NCI-H748 treated with DMSO at 0.1 percent for 48 hours (cell line): ENCODE measurements around the gene E2F8.

ENCODE experiments used
- DNase-seq: peaks from one replicate; lab custom pipeline; 2025; lab: John Stamatoyannopoulos, UW

Gene E2F8

GRCh38 chr11:19220903-19221724 is 19.6 kb downstream of the E2F8 start:
- DNase-seq = no peak

- no peak for DNase-seq
Measured at GRCh38 chr11:19218786-19219460, 21.8 kb downstream of the E2F8 start.

GRCh38 chr11:19218216-19218615 is 22.5 kb downstream of the E2F8 start:
- DNase-seq = no peak

DNA sequence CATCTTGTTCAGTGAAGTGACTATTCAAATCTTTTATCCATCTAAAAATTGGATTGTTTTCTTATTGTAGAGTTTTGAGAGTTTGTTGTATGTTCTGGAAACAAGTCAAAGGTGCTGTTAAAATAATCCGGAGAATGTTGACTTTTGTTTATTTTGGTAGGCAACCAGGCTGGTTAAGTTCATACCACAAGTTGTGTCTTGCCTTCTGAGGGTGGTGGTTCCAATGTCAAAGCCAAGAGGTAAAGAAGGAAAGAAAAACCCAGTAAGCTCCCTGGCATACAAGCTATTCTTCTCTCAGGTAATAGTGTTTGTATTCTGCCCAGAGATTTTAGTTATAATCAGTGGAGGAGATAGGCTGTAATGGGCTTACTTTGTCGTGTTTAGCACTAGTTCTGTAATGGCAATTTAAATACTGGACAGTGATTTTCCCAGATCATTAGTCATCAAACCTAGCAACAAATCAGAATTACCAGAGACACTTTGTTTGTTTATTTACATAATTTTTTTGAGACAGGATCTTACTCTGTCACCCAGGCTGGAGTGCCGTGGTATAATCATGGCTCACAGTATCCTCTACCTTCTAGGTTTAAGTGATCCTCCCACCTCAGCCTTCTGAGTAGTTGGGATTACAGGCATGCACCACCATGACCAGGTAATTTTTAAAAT is 23.9 kb downstream of the E2F8 start:
- no peak for DNase-seq

DNA sequence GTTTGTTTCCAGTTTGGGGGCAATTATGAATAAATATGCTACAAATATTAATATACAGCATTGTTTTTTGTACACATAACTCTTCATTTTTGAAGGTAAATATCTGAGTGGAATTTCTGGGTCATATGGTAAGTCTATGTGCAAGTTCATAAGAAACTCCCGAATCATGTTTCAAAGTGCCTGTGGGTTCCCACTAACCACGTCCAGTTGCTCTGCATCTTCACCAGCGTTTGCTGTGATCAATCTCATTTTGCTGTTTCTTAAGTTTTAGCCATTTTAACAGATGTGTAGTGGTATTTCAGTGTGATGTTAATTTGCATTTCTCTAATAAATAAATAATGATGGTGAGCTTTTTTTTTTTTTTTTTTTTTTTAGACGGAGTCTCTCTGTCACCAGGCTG is 24.7 kb downstream of the E2F8 start:
- DNase-seq = no peak

DNA sequence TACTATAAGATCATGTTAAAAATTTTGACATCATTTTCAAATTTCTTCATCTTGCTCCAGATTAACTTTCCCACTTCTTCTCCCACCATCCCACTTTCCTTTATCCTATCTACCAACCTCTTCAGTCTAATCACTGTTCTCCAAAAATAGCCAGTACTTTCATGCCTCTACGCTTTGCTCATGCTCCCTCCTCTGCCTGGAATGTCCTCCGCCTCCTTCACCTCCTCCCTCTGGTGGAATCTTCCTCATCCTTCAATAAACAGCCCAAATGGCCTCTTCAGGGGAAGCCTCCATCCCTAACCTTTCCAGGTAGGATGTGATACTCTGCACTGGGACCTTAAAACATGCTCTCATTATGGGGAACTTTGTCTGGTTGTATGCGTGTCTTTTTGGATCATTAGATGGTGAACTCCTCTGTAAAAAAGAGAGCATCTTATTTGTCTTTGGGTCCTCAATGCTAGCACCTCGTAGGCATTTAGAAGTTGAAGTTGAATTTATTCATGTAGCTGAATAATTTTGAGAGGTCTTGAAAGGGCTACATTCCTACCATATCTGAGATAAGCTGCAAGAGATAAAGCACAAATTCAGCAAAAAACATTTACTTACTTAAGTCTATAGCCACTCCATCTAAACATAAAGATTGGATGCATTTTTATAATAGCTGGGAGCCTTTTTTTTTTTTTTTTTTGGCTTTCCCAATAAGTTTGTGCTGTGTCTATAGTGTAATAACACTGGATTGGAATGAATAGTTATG is 31.0 kb downstream of the E2F8 start:
- DNase-seq = no peak

- no peak for DNase-seq
Measured at GRCh38 chr11:19208959-19209546, 31.7 kb downstream of the E2F8 start.

- no peak for DNase-seq
Measured at GRCh38 chr11:19208181-19208580, 32.6 kb downstream of the E2F8 start.

DNA sequence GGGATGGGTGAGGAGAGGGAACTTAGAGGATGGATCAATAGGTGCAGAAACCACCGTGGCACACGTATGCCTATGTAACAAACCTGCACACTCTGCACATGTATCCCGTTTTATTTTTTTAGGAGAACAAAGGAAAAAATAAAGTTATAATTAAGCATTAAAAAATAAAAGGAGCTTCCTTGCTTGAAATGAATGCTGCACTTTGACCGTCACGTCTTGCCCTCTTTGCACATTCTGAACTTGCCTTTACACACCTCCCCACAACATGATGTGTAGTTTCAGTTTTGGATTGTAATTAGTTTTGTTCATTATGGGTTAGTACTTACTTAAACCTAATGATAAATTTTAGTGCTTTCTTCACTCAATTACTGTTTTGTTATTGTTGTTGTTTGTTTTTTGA is 35.9 kb downstream of the E2F8 start:
- no peak for DNase-seq

GRCh38 chr11:19201737-19202605 is 38.8 kb downstream of the E2F8 start, which contains the start of gene CSRP3:
Gene CSRP3, minus strand, starts transcription at chr11:19201983. Its CDS starts 9,535 bp downstream, at chr11:19192448.
- DNase-seq = no peak

DNA sequence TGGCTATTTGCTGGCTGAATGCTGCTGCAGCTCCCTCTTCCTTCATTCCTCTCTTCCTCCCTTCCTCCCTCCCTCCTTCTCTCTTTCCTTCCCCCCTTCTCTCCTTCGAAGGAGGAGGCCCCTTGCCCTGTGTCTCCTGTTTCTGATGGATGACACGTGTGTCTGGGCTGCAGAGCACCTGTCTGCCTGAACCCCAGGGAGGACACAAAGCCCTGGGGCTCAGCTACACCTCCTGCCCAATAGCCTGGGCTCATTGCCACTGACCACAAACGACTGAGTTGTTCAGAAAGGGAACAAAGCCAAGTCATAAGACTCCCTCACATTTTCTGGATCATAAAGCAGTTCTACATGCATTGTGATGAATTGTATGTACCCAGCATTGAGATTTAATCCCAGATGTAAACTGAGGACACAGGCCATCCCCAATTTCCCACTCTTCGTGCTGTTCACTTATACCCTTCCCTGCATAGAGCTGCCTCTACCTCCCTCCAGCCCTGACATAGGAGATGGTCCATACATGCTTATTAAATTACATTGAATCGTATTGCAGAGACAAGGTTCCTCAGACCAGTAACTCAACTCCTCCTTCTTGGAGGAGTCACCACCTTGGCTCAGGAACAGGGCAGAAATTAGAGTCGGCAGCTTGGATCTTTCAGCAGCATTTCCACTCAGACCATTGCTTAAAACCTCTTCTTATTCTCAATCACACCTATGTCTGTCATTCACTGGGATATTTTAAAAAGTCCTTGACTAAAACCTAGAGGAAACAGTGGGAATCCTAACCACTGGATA is 40.1 kb downstream of the E2F8 start:
- DNase-seq = no peak

DNA sequence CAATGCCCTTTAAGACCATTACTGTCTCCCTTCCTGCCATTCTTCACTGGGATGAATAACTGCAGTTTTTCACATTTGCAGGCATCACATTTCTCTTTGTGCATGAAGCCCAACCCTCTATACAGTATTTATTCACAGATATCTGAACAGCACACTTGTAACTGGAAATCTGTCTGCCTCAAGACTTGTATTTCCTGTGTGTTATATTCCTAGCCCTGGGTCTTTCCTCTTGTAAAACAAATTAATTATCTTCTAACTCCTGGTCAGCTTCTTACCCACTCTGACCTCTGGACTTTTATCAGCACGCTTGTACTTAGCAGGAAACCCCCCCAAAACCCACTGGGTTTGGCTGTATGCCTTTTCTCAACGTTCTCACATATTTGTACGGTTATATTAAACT is 41.0 kb downstream of the E2F8 start:
- no peak for DNase-seq

DNA sequence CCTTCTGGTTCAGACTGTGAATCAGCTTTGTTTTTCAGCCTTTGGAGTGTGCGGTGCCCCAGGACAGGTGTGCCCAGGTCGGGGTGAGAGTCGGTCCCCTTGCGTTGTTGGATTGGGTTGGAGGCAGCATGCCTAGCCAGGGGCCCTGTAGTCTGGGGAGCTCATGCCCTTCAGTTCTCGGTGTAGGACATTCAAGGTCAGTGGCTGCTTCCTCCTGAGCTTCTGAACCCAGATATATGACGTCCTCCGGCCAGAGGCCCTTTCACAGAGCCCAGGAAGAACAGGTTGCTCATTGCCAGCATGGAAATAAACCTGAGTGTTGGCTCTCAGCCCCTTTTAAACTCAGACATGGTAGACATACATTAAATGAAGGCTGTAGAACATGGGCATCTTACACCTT is 41.7 kb downstream of the E2F8 start:
- DNase-seq = no peak

- no peak for DNase-seq
Measured at GRCh38 chr11:19196432-19196831, 44.3 kb downstream of the E2F8 start.

DNA sequence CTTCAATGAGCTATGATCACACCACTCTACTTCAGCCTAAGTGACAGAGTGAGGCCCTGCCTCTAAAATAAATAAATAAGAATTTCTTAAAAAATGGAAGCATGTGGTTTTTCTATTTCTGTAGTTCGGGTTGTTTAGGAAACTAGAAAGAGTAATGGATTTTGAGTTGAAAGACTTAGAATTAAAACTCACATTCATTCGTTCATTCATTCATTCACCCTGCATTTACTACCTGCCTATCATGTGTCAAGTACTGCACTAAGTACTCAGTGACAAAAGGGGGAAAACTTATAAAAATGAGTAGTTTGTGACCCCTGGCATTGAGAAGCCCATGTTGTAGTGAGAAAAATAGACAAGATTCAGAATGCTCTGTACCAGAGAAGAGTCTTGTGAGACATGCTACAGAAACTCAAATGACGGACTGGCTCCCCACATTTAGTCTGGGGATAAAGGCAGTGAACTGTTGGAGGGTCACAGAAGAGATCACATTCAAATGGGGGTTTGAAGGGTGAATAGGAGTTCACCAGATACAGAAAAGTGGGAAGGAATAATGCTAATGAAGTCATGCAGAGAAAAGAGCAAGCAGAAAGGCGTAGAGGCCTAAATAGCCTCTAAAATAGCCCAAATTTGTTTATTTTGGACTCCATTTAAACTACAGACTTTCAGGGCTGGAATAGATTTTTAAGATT is 46.0 kb downstream of the E2F8 start:
- no peak for DNase-seq

DNA sequence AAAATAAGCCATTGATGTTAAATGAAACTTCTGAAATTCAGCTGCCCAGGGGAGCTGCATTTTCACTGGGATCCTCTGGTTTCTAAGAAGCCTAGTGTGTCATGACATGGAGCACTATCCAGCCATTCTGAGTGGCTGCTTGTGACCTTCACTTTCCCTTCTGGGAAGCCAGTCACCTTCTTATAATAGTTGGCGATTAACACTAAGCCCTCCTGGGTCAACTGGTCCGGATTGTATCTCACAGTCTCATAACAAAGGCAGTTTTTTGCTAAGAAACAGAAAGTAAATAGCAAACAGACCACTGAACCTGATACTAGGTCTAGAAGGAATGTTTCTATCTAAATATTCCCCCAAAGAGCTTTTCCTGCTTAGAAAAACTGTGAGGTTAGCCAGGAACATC is 46.8 kb downstream of the E2F8 start:
- no peak for DNase-seq

DNA sequence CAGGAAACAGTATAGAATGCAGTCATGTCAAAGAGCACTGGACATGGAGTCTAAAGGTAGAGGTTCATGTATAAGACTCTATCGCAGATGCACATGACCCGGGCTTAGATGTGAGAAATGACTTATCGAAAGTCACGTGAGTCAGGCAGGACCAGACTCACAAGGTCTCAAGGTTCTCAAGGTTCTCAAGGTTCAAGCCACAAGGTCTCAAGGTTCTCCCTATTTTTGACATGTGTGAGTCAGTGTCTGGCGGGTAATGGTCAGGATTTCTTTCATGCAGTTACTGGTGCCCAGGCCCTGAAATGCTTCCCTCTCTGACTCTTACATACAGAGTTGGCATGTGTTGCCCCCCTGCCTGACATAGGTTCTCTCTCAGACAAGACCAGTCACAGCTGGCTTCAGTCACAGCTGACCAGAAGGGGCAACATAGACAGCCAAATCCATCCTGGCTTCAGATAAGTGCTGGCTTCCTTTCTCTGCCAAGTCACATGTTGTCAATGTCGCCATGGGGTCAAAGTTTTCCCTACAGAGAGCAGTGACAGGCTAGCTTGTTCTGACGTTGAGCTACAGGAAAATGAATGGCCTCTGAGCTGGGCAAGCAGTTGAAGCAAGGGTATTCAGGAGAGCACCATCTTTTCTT is 49.1 kb downstream of the E2F8 start:
- no peak for DNase-seq

DNA sequence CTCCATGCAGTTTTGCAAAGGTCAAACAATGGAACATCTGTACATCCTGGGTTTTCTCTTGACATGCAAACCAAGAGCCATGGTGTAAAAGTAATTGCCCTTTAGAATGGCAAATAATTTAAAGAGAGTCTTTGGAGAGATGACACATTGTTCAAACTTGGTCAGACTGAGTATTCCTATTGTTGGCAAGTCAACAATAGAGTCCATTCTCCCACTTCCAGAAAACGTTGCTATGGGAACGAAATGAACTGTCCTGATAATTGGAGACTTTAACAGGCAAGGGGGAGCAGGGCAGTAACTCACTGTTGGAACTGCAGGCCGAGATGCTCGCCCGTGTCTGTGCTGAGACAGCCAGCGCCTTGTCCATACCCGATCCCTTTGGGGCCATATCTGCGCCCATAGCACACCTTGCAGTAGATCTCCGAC is 52.9 kb downstream of the E2F8 start:
- DNase-seq = peak; percentile 78
